ENCODE results near the gene OR10H4.
"Not testable (repeated sequence)": the region's sequence is repeated elsewhere in the genome, so short reads cannot be mapped to it uniquely, and the experiment has no call there.

The OR10H4 gene

GRCh38 chr19:15937771-15938170 lies 11.0 kb upstream of the OR10H4 start:
- in situ Hi-C loops (cut with MboI; ENCODE audit: low sequenced_read_pairs), result no loop called here

- in situ Hi-C loops (cut with MboI; ENCODE audit: low sequenced_read_pairs), result no loop called here
Observed at GRCh38 chr19:15944401-15944800, 4.4 kb upstream of the OR10H4 start.

- in situ Hi-C loops (cut with MboI; ENCODE audit: low sequenced_read_pairs), result no loop called here
Observed at GRCh38 chr19:15945301-15945700, 3.5 kb upstream of the OR10H4 start.

GRCh38 chr19:15954820-15955219 lies 6.0 kb downstream of the OR10H4 start:
- in situ Hi-C loops (cut with MboI; ENCODE audit: low sequenced_read_pairs), result no loop called here

GRCh38 chr19:15962319-15962718 lies 13.5 kb downstream of the OR10H4 start:
- in situ Hi-C loops (cut with MboI; ENCODE audit: low sequenced_read_pairs), result no loop called here

- in situ Hi-C loops (cut with MboI; ENCODE audit: low sequenced_read_pairs), result no loop called here
Observed at GRCh38 chr19:15964231-15964630, 15.4 kb downstream of the OR10H4 start.

GRCh38 chr19:15971224-15971780 lies 22.5 kb downstream of the OR10H4 start:
- in situ Hi-C loops (cut with MboI; ENCODE audit: low sequenced_read_pairs), result no loop called here

GRCh38 chr19:15972043-15972442 lies 23.2 kb downstream of the OR10H4 start:
- in situ Hi-C loops (cut with MboI; ENCODE audit: low sequenced_read_pairs), result not testable (repeated sequence)

- in situ Hi-C loops (cut with MboI; ENCODE audit: low sequenced_read_pairs), result no loop called here
Observed at GRCh38 chr19:15974856-15975255, 26.0 kb downstream of the OR10H4 start.

GRCh38 chr19:15976836-15977689 lies 28.3 kb downstream of the OR10H4 start:
- in situ Hi-C loops (cut with MboI; ENCODE audit: low sequenced_read_pairs), result no loop called here

- in situ Hi-C loops (cut with MboI; ENCODE audit: low sequenced_read_pairs), result no loop called here
Observed at GRCh38 chr19:15977690-15978089, 28.9 kb downstream of the OR10H4 start.

GRCh38 chr19:15979293-15979692 lies 30.5 kb downstream of the OR10H4 start:
- in situ Hi-C loops (cut with MboI; ENCODE audit: low sequenced_read_pairs), result no loop called here

- in situ Hi-C loops (cut with MboI; ENCODE audit: low sequenced_read_pairs), result not testable (repeated sequence)
Observed at GRCh38 chr19:15985831-15986230, 37.0 kb downstream of the OR10H4 start.

- in situ Hi-C loops (cut with MboI; ENCODE audit: low sequenced_read_pairs), result no loop called here
Observed at GRCh38 chr19:15986701-15987100, 37.9 kb downstream of the OR10H4 start.

GRCh38 chr19:15989889-15990288 lies 41.1 kb downstream of the OR10H4 start:
- in situ Hi-C loops (cut with MboI; ENCODE audit: low sequenced_read_pairs), result no loop called here

- in situ Hi-C loops (cut with MboI; ENCODE audit: low sequenced_read_pairs), result no loop called here
Observed at GRCh38 chr19:15991602-15992001, 42.8 kb downstream of the OR10H4 start.

- in situ Hi-C loops (cut with MboI; ENCODE audit: low sequenced_read_pairs), result no loop called here
Observed at GRCh38 chr19:15992014-15992413, 43.2 kb downstream of the OR10H4 start.

- in situ Hi-C loops (cut with MboI; ENCODE audit: low sequenced_read_pairs), result no loop called here
Observed at GRCh38 chr19:15995536-15995935, 46.7 kb downstream of the OR10H4 start.

GRCh38 chr19:15998166-15998565 lies 49.4 kb downstream of the OR10H4 start:
- in situ Hi-C loops (cut with MboI; ENCODE audit: low sequenced_read_pairs), result no loop called here

Data from HL-60/S4 (cell line).